ENCODE results near the gene BRD3.

- TF ChIP-seq, protein P1, sequence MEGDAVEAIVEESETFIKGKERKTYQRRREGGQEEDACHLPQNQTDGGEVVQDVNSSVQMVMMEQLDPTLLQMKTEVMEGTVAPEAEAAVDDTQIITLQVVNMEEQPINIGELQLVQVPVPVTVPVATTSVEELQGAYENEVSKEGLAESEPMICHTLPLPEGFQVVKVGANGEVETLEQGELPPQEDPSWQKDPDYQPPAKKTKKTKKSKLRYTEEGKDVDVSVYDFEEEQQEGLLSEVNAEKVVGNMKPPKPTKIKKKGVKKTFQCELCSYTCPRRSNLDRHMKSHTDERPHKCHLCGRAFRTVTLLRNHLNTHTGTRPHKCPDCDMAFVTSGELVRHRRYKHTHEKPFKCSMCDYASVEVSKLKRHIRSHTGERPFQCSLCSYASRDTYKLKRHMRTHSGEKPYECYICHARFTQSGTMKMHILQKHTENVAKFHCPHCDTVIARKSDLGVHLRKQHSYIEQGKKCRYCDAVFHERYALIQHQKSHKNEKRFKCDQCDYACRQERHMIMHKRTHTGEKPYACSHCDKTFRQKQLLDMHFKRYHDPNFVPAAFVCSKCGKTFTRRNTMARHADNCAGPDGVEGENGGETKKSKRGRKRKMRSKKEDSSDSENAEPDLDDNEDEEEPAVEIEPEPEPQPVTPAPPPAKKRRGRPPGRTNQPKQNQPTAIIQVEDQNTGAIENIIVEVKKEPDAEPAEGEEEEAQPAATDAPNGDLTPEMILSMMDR (IDR thresholded peaks at IDR 0.05) = no peak
- no peak for TF ChIP-seq POLR2A (IDR thresholded peaks at IDR 0.05)
These were observed 86.8 kb downstream of the BRD3 start for GRCh38 chr9:133980864-133981588.

All from adrenal gland (tissue), 5 donors.